Neural cell (in vitro differentiated cells): ENCODE results near the gene NME3. TPM values are rescaled to one million over a fixed set of nuclear protein-coding genes. Genes with fewer than 3 reads are reported as not detected.
A peak's percentile ranks its signal among the peaks of the same experiment; 100 is the strongest.

Experiments
- H2AFZ ChIP-seq: fragments of 200-600, 300-800 bp; sonication (generic), shearing (Covaris generic); 2 replicates; pipeline ENCODE4 v1.6.0; 2014; ENCODE audit warnings: low read depth, mild to moderate bottlenecking, antibody characterized with exemption, low read length, moderate library complexity
- H3F3A ChIP-seq: fragments of 200-600 bp; shearing (Covaris generic); 2 replicates; pipeline ENCODE4 v1.6.1; 2016; ENCODE audit warnings: mild to moderate bottlenecking, moderate library complexity, mixed read lengths, antibody characterized with exemption, low read length; ENCODE audit not compliant: insufficient read depth, poor library complexity, severe bottlenecking
- H3K27ac ChIP-seq: fragments of 200-600, 300-800 bp; sonication (generic), shearing (Covaris generic); 2 replicates; pipeline ENCODE4 v1.5.1; 2014; ENCODE audit warnings: mild to moderate bottlenecking, low read length, moderate library complexity
- H3K27me3 ChIP-seq: fragments of 300-800, 200-600 bp; sonication (generic), shearing (Covaris generic); 2 replicates; pipeline ENCODE4 v1.6.0; 2014; ENCODE audit warnings: mild to moderate bottlenecking, low read depth, low read length, moderate library complexity; ENCODE audit not compliant: insufficient read depth
- H3K36me3 ChIP-seq: fragments of 300-800, 200-600 bp; sonication (generic), shearing (Covaris generic); 2 replicates; pipeline ENCODE4 v1.5.1; 2014; ENCODE audit warnings: mild to moderate bottlenecking, antibody characterized with exemption, low read length, moderate library complexity; ENCODE audit not compliant: insufficient read depth
- H3K4me2 ChIP-seq: fragments of 300-800, 200-600 bp; sonication (generic), shearing (Covaris generic); 2 replicates; pipeline ENCODE4 v1.6.0; 2014; ENCODE audit warnings: mild to moderate bottlenecking, low read length
- H3K4me3 ChIP-seq: fragments of 300-800, 200-600 bp; sonication (generic), shearing (Covaris generic); 2 replicates; pipeline ENCODE4 v1.5.1; 2014; ENCODE audit warnings: mild to moderate bottlenecking, low read length, moderate library complexity
- H3K79me2 ChIP-seq: fragments of 200-600 bp; shearing (Covaris generic); replicated peaks from 2 replicates; pipeline ENCODE4 v1.6.0; 2014; ENCODE audit warnings: mild to moderate bottlenecking, low read length, moderate library complexity; ENCODE audit not compliant: insufficient read depth
- H3K9ac ChIP-seq: fragments of 300-800, 200-600 bp; sonication (generic), shearing (Covaris generic); 2 replicates; pipeline ENCODE4 v1.6.1; 2016; ENCODE audit warnings: mild to moderate bottlenecking, low read length, mixed read lengths
- H3K9me2 ChIP-seq: fragments of 200-600 bp; shearing (Covaris generic); 2 replicates; pipeline ENCODE4 v1.6.1; 2016; ENCODE audit warnings: mild to moderate bottlenecking, low read length, mixed read lengths; ENCODE audit not compliant: insufficient read depth
- H3K9me3 ChIP-seq: fragments of 200-600, 300-800 bp; sonication (generic), shearing (Covaris generic); 2 replicates; pipeline ENCODE4 v1.6.1; 2016; ENCODE audit warnings: mild to moderate bottlenecking, mixed run types, low read length, moderate library complexity, mixed read lengths
- H4K20me1 ChIP-seq: fragments of 200-600 bp; shearing (Covaris generic); 2 replicates; pipeline ENCODE4 v1.6.1; 2016; ENCODE audit warnings: mild to moderate bottlenecking, mixed run types; ENCODE audit not compliant: insufficient read depth
- EP300 ChIP-seq: fragments of 450-650 bp; conservative IDR thresholded peaks from 2 replicates; pipeline ENCODE4 v1.6.1; 2014; ENCODE audit warnings: antibody characterized with exemption, mild to moderate bottlenecking, moderate library complexity; ENCODE audit not compliant: poor library complexity, severe bottlenecking
- EZH2 ChIP-seq: fragments of 200-600, 300-800 bp; shearing (Covaris generic), sonication (generic); IDR thresholded peaks from 2 replicates; pipeline ENCODE4 v1.6.1; 2014; ENCODE audit warnings: antibody characterized with exemption, low read length, borderline replicate concordance, mild to moderate bottlenecking; ENCODE audit not compliant: insufficient read depth, poor library complexity, severe bottlenecking
- MXI1 ChIP-seq: fragments of 450-650 bp; conservative IDR thresholded peaks from 2 replicates; pipeline ENCODE4 v1.6.1; 2014; ENCODE audit warnings: antibody characterized with exemption, mild to moderate bottlenecking; ENCODE audit not compliant: poor library complexity, severe bottlenecking
- POLR2AphosphoS5 ChIP-seq: IDR thresholded peaks from 2 replicates; pipeline ENCODE4 v1.6.1; 2012
- RAD21 ChIP-seq: fragments of 450-650 bp; conservative IDR thresholded peaks from 2 replicates; pipeline ENCODE4 v1.6.1; 2014; ENCODE audit warnings: antibody characterized with exemption, mild to moderate bottlenecking, moderate library complexity
- SMC3 ChIP-seq: fragments of 450-650 bp; conservative IDR thresholded peaks from 2 replicates; pipeline ENCODE4 v1.6.1; 2014; ENCODE audit warnings: antibody characterized with exemption, mild to moderate bottlenecking, moderate library complexity; ENCODE audit not compliant: poor library complexity
- TAF1 ChIP-seq: IDR thresholded peaks from 2 replicates; pipeline ENCODE4 v1.6.1; 2012; ENCODE audit warnings: low read depth
- polyA plus RNA-seq: library from polyadenylated mRNA; depleted of rRNA; stranded (reverse); fragments of >200 nt; gene quantifications from 2 replicates; pipeline ENCODE4 v1.2.3, GENCODE V29; 2014
- TF ChIP-seq, protein P1 (sequence below): fragments of 450-650 bp; IDR thresholded peaks from 2 replicates; pipeline ENCODE4 v1.5.1; 2014; ENCODE audit warnings: antibody characterized with exemption, mild to moderate bottlenecking, moderate library complexity; ENCODE audit not compliant: poor library complexity, severe bottlenecking
- TF ChIP-seq, protein P2 (sequence below): IDR thresholded peaks from 2 replicates; pipeline ENCODE4 v1.6.1; 2012; ENCODE audit warnings: borderline replicate concordance

NME3 gene
- polyA plus RNA-seq, 1 donor from 2014 or later: 102 TPM

DNA sequence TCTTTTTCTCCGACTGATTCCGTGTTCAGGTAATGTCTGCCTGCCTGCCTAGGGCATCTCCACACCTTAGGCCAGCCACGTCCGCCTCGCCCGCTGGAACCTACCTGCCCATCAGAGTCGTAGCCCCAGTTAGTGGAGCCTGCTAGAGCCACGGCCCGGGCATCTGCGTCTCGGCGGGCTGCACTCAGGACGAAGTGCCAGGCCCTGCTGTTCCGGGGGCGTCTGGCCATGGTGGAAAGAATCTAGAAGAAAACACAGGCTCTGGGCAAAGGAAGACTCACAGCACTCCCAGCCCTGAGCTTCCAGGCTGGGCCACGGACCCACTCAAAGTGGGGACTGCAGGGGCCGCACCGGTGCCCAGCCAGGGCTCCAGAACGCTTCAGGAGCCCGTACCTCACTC lies 9.9 kb upstream of the NME3 start:
- Histone ChIP-seq H2AFZ (no peak overlapping the region), H3K9me2 (no peaks in the 10 kb centered on the region), H3F3A (no peaks in the 10 kb centered on the region), H3K27ac (peak overlapping the region; percentile 63), H3K9ac (peak overlapping the region; percentile 82), H3K27me3 (no peaks in the 10 kb centered on the region), H3K9me3 (no peaks in the 10 kb centered on the region), H3K4me2 (peak overlapping the region; percentile 88), H3K79me2 (peaks cover 34% of the 10 kb centered on the region), H4K20me1 (peaks cover 28% of the 10 kb centered on the region), H3K4me3 (peak overlapping the region; percentile 95), H3K36me3 (no peaks in the 10 kb centered on the region)
- TF ChIP-seq TAF1: no peak
- TF ChIP-seq POLR2AphosphoS5: no peak
- no peak for TF ChIP-seq MXI1
- no peak for TF ChIP-seq EZH2
- no peak for TF ChIP-seq RAD21
- TF ChIP-seq, protein P1, sequence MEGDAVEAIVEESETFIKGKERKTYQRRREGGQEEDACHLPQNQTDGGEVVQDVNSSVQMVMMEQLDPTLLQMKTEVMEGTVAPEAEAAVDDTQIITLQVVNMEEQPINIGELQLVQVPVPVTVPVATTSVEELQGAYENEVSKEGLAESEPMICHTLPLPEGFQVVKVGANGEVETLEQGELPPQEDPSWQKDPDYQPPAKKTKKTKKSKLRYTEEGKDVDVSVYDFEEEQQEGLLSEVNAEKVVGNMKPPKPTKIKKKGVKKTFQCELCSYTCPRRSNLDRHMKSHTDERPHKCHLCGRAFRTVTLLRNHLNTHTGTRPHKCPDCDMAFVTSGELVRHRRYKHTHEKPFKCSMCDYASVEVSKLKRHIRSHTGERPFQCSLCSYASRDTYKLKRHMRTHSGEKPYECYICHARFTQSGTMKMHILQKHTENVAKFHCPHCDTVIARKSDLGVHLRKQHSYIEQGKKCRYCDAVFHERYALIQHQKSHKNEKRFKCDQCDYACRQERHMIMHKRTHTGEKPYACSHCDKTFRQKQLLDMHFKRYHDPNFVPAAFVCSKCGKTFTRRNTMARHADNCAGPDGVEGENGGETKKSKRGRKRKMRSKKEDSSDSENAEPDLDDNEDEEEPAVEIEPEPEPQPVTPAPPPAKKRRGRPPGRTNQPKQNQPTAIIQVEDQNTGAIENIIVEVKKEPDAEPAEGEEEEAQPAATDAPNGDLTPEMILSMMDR: no peak
- no peak for TF ChIP-seq SMC3
- TF ChIP-seq, protein P2, sequence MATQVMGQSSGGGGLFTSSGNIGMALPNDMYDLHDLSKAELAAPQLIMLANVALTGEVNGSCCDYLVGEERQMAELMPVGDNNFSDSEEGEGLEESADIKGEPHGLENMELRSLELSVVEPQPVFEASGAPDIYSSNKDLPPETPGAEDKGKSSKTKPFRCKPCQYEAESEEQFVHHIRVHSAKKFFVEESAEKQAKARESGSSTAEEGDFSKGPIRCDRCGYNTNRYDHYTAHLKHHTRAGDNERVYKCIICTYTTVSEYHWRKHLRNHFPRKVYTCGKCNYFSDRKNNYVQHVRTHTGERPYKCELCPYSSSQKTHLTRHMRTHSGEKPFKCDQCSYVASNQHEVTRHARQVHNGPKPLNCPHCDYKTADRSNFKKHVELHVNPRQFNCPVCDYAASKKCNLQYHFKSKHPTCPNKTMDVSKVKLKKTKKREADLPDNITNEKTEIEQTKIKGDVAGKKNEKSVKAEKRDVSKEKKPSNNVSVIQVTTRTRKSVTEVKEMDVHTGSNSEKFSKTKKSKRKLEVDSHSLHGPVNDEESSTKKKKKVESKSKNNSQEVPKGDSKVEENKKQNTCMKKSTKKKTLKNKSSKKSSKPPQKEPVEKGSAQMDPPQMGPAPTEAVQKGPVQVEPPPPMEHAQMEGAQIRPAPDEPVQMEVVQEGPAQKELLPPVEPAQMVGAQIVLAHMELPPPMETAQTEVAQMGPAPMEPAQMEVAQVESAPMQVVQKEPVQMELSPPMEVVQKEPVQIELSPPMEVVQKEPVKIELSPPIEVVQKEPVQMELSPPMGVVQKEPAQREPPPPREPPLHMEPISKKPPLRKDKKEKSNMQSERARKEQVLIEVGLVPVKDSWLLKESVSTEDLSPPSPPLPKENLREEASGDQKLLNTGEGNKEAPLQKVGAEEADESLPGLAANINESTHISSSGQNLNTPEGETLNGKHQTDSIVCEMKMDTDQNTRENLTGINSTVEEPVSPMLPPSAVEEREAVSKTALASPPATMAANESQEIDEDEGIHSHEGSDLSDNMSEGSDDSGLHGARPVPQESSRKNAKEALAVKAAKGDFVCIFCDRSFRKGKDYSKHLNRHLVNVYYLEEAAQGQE: no peak
- TF ChIP-seq EP300: no peak

DNA sequence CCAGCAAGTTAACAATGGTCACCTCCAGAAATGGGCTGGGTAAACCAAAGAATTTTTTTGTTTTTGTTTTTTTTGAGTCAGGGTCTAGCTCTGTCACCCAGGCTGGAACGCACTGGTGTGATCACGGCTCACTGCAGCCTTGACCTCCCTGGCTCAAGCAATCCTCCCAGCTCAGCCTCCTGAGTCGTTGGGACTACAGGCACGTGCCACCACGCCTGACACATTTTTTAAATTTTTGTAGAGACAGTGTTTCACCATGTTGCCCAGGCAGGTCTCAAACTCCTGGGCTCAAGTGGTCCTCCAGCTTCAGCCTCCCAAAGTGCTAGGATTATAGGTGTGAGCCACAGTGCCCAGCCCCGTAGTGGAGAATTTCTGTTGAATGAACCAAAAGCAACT lies 9.3 kb upstream of the NME3 start:
- Histone ChIP-seq H3K9ac (peak overlapping the region; percentile 82), H3K9me2 (no peaks in the 10 kb centered on the region), H3K27me3 (no peaks in the 10 kb centered on the region), H3F3A (no peaks in the 10 kb centered on the region), H3K79me2 (peaks cover 34% of the 10 kb centered on the region), H2AFZ (no peak overlapping the region), H4K20me1 (peaks cover 28% of the 10 kb centered on the region), H3K9me3 (no peaks in the 10 kb centered on the region), H3K4me2 (no peak overlapping the region), H3K27ac (no peak overlapping the region), H3K4me3 (peak overlapping the region; percentile 95), H3K36me3 (no peaks in the 10 kb centered on the region)
- TF ChIP-seq, protein P2: no peak
- TF ChIP-seq EP300 (no peak), EZH2 (no peak), MXI1 (no peak), RAD21 (no peak), SMC3 (no peak), POLR2AphosphoS5 (no peak), TAF1 (no peak)
- TF ChIP-seq, protein P1: no peak
